Measurements from ENCODE around the gene TAOK2.
A peak's percentile ranks its signal among the peaks of the same experiment; 100 is the strongest.

The TAOK2 gene

DNA sequence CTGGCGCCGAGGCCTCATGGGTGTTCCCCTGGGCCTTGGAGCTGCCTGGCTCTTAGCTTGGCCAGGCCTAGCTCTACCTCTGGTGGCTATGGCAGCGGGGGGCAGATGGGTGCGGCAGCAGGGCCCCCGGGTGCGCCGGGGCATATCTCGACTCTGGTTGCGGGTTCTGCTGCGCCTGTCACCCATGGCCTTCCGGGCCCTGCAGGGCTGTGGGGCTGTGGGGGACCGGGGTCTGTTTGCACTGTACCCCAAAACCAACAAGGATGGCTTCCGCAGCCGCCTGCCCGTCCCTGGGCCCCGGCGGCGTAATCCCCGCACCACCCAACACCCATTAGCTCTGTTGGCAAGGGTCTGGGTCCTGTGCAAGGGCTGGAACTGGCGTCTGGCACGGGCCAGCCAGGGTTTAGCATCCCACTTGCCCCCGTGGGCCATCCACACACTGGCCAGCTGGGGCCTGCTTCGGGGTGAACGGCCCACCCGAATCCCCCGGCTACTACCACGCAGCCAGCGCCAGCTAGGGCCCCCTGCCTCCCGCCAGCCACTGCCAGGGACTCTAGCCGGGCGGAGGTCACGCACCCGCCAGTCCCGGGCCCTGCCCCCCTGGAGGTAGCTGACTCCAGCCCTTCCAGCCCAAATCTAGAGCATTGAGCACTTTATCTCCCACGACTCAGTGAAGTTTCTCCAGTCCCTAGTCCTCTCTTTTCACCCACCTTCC is 13.9 kb downstream of the TAOK2 start:
- no peak for DNase-seq (ENCODE audit: low read depth in 2 of 2)

DNA sequence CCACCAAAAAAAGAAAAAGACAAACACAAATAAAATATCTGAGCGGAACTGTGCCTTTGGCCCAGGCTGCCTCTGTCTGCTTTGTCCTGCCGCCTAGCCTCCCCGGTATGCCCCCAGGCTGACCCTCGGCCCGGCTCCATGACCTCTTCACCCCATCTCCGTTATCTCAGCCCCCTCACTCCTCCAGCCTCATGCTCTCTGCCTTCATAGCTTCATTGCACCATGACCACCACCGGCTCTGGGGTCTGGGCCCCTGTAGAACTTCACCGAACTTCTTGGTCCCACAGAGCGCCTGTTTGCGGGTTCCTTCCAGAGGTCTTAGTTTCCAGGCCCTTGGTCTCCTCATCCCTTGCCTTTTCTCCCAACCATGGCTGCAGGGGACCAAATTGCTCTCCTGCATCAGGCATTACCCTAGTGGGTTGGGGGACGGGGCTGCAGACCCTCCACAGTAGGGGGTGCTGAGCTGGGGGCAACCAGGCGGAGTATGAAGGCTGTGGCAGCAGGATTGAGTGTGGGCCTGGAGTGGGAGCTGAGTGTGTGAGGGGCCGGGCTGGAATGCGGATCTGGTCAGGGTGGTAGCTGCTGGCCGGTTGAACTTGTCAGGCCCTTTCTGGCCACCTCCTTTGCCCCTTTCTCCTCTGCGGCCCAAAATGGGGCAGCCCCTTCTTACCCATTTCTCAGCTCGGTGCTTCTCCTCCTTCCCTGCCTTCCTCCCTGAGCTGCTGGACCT is 14.8 kb downstream of the TAOK2 start:
- no peak for DNase-seq (ENCODE audit: low read depth in 2 of 2)

DNA sequence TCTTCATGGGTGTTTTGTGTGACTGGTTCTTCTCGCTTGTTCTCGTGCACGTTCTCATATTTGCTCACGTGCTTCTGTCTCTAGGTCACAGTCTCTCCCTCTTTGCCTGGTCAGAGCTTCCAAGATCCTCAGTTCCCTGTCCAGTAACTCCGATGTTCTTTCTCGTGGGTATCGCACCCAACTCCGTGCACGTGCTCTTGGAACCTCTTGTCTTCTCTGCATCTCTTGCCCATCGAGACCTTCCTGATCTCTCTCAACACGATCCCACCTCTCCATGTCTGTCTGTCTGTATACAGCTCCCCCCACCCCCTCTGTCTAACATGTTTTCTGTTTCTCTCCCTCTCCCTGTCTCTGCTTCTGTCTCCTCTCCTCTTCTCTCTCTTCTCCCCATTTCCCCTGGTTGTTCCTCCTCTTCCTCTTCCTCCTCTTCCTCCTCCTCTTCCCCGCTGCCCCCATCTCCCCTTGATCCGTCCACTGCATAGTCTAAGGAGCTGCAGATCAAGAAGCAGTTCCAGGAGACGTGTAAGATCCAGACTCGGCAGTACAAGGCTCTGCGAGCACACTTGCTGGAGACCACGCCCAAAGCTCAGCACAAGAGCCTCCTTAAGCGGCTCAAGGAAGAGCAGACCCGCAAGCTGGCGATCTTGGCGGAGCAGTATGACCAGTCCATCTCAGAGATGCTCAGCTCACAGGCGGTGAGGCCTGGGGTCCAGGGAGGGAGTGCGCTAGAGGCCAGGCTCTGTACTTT is 15.6 kb downstream of the TAOK2 start:
- no peak for DNase-seq (ENCODE audit: low read depth in 2 of 2)

DNA sequence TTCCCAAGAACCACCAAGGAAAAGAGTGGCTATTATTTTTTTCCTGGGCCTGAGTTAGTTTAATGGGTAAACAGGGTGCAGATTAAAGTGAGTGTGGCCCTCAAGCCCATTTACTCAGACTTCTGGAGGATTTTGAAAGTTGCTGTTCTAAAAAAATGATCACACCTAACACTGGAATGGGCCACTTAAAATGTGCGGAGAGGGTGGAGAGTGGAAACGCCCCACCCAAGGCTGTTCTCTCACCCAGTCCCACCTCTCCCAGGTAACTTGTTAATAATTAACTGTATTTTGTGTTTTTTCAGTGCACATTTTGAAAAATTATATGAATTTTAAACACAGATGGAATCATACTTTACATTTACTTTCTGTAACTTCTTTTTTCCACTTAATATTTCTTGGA is 16.4 kb downstream of the TAOK2 start:
- no peak for DNase-seq (ENCODE audit: low read depth in 2 of 2)

DNA sequence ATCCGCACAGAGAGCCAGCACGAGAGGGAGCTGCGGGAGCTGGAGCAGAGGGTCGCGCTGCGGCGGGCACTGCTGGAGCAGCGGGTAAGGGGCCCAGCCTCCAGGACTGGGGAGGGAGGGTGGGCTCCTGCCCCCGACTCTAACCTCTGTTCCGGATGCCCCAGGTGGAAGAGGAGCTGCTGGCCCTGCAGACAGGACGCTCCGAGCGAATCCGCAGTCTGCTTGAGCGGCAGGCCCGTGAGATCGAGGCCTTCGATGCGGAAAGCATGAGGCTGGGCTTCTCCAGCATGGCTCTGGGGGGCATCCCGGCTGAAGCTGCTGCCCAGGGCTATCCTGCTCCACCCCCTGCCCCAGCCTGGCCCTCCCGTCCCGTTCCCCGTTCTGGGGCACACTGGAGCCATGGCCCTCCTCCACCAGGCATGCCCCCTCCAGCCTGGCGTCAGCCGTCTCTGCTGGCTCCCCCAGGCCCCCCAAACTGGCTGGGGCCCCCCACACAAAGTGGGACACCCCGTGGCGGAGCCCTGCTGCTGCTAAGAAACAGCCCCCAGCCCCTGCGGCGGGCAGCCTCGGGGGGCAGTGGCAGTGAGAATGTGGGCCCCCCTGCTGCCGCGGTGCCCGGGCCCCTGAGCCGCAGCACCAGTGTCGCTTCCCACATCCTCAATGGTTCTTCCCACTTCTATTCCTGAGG is 17.4 kb downstream of the TAOK2 start:
- no peak for DNase-seq (ENCODE audit: low read depth in 2 of 2)

DNA sequence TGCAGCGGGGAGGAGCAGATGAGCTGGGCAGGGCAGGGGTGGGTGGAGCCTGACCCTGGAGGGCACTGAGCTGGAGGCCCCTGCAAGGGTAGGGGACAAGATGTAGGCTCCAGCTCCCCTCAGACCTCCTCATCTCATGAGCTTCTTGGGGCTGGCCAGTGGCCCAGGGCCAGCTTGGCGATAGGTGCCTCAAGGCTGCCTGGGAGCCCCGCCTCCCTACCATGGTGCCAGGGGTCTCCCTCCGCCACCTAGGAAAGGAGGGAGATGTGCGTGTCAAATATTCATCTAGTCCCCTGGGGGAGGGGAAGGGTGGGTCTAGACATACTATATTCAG is 17.9 kb downstream of the TAOK2 start:
- DNase-seq (ENCODE audit: low read depth in 2 of 2): no peak

DNA sequence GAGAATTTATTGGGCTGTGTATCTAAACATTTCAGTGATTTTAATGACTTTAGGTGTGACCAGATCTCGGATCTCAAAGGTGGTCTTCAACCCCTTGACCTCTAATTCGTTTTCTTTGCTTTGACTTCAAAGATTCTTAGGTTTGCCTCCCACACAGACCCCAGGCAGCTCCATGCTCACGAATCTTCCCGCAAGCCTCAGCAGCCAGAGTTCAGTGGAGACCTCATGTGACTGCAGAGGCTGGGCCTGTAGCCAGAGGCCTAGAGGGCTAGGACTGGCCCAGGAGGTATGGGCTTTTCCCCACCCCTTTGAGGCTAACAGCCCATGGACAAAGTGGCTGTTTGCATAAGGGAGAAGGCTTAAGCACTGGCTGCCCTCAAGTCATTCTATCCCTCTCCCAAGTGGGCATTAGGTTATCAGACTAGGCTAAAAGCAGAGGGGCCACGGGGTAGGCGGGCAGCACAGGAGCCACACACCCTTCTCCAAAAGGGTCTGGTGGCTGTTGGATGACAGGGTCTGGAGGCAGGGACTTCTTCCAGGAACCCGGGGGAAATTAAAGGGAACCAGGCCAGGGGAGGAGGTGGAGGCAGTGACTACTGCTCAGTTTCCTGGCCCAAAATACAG is 18.8 kb downstream of the TAOK2 start:
- DNase-seq (ENCODE audit: low read depth in 2 of 2): no peak

DNA sequence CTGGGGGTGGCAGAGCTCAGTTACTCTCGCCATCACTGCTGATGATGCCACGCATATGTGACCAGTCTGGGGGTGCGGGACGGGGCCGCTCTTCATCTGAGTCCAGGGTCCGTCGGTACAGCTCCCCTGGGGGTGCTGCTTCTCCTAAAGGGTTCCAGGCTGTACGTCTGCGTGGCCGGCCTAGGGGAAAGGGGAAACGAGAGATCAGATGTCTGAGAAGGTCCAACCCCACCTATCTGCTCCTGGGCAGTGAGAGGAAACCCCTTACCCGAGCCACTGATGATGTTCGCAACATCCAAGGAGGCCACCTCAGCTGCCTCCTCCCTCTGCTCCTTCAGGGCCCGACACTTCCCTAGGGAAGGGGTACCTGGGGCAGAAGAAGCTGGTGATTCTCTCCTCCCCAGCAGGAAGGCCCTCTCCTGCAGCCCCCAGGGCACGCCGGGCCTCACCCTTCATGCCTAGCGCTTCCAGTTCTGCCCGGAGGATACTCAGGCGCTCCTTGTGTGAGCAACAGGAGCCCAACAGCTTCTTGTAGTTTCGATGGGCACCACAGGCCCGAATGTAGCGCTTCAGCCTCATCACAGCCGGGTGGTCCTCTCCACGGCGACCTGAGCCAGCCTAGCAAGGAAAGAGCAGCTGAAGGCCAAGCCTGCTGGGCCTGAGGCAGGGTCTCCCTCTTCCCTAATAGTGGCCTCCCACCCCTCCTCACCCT is 19.7 kb downstream of the TAOK2 start:
- DNase-seq (ENCODE audit: low read depth in 2 of 2): no peak

DNA sequence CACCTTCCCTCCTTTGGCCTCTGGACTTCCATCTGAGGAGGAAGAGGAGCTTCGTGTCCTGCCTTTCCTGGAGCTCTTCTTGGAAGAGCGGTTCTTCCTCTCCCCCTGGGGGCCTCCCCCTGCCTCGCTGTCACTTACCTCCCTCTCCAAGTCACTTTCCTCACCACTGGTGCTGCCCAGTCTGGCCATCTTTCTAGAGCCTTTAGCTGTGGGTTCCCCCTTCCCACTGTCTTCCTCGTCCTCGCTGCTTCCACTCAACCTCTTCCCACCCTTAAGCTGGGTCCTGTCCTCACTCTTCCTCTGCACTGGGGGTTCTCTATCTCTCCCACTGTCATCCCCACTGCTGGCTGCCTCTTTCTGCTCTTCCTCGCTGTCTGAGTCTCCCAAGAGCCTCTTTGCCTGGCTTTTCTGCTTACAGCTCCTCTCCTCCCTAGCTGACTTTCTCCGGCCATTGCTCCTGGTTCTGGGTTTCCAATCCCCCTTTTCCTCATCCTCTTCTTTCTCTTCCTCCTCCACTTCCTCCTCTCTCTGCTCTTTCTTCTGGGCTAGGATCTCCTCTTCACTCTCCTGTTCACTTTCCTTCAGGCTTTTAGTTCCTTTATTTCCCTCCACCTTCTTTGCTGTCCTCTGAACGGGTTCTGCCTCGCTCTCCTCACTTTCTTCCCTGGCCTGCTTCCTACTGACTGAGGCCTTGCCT is 20.4 kb downstream of the TAOK2 start:
- DNase-seq (ENCODE audit: low read depth in 2 of 2): no peak

DNA sequence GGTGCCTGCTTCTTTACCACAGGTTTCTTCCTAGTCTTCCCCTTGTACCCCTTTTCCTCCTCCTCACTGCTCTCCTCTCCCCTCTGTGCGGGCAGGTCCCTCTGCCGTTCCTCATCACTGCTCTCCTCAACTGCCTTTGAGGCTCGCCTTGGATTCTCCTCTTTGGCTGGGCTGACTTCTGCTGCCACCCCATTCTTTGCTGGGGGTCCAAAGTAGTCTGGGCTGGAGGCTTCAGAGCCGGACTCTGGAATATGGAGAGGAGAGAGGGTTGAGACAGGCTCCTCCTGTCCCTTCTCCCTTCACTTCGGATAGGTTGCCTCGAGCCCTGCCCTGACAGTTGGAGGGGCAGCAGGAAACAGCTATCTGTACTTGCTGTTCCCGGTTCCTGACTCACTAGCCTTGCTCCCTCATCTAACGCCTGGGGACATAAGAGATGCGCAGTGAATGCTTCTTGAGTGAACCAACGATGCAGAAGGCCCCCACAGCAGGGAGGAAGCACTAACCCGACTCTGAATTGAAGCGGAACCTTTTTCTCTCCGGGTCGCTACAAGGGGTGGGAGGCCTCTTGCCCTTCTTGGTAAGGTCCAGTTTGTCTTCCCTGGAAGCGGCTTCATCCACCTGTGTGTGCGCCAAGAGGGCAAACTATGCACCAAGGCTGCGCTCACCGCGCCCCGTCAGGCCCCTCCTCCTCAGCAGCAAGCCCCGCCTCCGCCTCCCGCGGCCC is 21.1 kb downstream of the TAOK2 start:
- no peak for DNase-seq (ENCODE audit: low read depth in 2 of 2)

DNA sequence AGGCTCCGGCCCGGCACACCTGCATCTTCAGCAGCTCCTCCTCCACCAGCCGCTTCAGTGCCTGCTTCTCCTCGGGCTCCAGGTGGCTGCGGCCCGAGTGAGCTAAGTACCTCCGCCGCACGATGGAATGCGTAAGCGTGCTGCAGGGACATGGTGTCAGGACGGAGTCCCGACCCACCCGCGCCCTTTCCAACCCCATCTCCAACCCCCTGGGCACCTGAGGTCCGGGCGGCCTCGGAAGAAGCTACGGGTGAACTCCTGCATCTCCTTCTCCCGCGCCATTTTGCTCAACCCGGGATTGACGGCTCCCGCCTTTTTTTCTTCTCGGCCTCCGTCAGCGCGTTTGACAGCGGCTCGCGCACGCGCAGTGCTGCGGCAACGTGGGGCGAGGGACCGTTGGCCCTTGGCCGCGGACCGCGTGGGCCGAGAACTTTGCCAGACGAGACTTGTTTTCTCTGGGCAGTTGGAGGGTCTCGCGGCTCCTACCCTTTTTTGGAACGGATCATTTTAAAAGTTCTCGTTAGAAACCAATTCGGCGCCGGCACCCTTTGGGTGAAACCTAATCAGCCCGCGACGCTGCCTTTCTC is 21.7 kb downstream of the TAOK2 start, which contains the start of gene HIRIP3:
TSS of gene HIRIP3 (minus strand) at position 294 of the 587 bp plus-strand sequence. CDS start at position 282, 12 bp downstream.
- DNase-seq (ENCODE audit: low read depth in 2 of 2): peak; percentile 58 to 61

DNA sequence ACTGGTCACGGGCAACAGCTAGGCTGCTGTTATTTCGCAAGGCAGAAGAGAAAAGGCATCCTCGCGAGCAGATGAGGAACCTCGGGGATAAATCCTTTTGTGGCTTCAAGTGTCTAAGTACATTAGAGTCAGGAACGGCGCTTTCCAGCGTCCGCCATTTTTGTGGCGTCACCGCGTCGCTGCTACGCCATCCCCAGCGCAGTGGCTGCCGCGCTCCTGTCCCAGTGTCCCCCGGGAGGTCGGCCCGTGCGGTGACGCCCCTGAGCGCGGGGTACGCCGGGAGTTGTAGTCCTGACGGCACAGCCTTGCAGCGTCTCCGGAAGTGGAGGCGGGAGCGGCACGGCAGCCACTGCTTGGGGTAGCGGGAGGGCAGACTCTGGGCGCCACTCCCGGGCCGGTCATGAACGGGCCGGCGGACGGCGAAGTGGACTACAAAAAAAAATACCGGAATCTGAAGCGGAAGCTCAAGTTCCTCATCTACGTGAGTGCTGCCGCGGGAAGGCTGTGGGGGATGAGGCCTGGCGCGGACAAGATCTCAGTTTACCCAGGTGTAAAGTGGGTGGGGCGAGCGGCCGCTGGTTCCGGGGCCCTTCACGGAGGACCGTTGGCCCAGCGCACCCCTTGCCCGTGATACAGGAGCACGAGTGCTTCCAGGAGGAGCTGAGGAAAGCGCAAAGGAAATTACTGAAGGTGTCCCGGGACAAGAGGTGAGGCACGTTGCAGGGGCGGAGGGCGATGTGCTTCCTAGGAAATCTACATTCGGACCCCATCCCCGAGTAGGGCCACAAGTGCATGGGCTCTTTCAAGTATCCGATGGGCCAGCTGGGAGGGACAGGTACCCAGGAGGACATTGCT is 22.5 kb downstream of the TAOK2 start, which contains the start of gene INO80E:
TSS of gene INO80E (plus strand) at position 331 of the 855 bp plus-strand sequence. CDS start at position 401, 70 bp downstream.
- peak; percentile 85 to 89 for DNase-seq (ENCODE audit: low read depth in 2 of 2)

DNA sequence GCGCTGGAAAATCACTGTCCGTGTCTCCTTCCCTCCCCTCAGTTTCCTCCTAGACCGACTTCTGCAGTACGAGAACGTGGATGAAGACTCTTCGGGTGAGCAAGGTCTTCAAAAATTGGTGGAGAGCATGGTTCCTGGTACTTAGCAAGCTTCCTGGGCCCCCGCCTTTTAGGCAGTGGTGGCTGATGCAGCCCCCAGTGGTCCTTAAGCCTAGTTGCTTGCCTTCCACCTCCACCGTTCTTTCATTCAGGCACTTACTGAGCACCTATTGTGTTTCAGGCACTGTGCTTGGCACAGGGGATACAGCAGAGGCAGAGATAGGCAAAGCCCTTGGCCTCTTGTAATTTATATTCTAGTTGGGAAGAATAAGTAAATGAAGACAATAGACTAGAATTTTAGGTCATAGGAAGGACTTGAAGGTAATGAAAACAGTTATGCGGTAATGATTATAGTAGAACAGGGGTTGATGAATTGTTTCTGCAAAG is 23.1 kb downstream of the TAOK2 start:
- DNase-seq (ENCODE audit: low read depth in 2 of 2): no peak

DNA sequence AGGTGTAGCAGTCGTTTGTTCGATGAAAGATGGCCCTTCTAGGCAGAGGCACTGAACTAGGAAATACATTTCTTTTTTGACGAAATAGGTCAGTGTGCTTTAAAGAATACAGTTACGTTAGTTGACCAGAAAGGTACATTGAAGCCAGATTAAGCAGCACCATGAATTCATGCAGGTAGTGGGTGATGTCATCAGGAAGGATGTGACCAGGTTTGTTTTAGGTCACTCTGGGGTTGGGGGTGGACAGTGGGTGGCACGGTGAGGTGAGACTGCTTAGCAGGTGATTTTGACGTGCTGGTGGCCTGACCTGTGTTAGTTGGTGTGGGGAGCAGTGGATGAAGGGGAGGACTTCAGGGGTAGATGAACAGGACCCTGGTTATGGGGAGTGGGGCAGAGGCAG is 25.9 kb downstream of the TAOK2 start:
- no peak for DNase-seq (ENCODE audit: low read depth in 2 of 2)

DNA sequence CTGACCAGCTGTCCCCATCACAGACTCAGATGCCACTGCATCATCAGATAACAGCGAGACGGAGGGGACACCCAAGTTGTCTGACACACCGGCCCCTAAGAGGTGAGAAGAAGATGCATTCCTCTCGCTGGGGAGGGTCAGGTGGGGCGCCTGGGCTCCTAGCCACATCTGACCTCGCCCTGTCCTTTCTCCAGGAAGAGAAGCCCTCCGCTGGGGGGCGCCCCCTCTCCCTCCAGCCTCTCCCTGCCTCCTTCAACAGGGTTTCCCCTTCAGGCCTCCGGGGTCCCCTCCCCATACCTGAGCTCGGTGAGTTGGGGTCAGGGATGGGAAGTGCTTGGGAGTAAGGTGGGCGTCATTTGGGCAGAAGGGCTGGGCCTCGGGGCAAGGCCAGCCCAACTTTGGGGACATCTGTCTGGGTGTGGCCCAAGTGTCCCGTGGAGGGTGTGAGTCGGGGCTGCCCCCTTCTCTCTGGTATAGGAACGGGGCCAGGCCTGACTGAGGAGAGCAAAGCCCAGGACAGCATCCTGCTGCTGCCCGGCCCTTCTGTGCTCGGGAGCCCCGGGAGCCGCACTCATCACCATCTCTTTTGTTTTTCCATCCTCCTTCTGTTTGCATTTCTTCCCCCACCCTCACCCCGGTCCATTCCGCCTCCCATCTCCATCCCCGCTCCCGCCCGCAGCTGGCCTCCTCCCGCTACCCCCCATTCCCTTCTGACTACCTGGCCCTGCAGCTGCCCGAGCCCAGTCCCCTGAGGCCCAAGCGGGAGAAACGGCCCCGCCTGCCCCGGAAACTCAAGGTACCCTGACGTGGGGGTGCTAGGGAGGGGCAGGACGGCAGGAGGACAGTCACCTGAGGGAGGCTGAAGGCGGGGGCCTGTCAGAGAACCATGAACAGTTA is 27.3 kb downstream of the TAOK2 start:
- no peak for DNase-seq (ENCODE audit: low read depth in 2 of 2)

DNA sequence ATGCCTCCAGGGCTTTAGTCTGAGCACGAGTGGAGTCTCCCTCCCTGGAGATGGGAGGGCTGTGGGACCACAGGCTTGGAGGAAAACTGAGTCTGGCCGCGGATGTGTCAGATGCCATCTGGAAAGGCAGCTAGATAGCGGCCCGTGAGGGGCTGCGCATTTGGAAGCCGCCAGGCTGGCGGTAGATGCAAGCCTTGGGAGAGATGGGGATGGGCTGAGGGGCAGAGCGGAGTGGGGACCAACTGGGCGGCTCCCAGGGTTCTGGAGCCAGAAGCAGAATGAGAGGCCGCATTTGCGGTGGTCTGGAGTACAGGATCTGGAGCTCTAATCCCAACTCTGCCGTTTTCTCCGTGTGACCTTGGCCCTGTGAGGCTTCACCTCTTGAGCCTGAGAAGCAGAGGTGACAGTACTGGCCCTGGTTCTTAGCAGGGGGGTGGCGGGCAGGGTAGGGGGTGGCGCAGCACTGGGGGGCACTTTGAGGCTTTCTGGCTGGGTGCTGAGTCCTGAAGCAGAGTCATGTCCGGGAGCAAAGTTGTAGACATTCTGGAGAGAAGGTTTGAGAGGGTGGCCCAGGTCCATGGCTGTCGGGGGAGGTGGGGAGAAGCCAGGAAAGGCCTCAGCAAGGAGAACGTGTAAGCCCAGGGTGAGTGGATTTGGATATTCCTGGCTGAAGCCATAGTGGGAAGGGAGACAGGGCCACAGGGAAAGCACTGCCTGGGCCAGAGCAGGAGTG is 29.1 kb downstream of the TAOK2 start:
- DNase-seq (ENCODE audit: low read depth in 2 of 2): no peak

Measured in fibroblast of skin of left quadriceps (primary cell).